Caco-2 (cell line): ENCODE measurements around the gene SLC16A7. TPM values are rescaled to one million over a fixed set of nuclear protein-coding genes. Genes with fewer than 3 reads are reported as not detected.

Source experiments
- BruUV-seq: library from RNA; stranded (reverse); fragments of 400-500 nt; replicated peaks from 2 replicates; lab custom pipeline; 2021; lab: Mats Ljungman, UMichigan
- CTCF ChIA-PET: fragments of 300-600 bp; sonication (Branson Sonifier 250); formaldehyde crosslinking; loops from one replicate; lab custom pipeline; 2022; ENCODE audit warnings: antibody characterized with exemption; lab: Charles Lee
- POLR2A ChIA-PET: fragments of 300-600 bp; sonication (Branson Sonifier 250); formaldehyde crosslinking; loops from one replicate; lab custom pipeline; 2022; ENCODE audit warnings: antibody characterized with exemption; lab: Charles Lee
- DNase-seq, 2 experiments: peaks; one replicate each; pipeline versions ENCODE4 v3.0.0 to v3.0.0-alpha.2; 2020 to 2022
- H3K27me3 ChIP-seq: replicated peaks from 2 replicates; pipeline ENCODE4 v1.6.0; 2011; ENCODE audit warnings: low read length; ENCODE audit not compliant: control insufficient read depth, insufficient read depth
- H3K36me3 ChIP-seq: 2 replicates; pipeline ENCODE4 v1.5.1; 2011; ENCODE audit warnings: low read length; ENCODE audit not compliant: control insufficient read depth, insufficient read depth
- H3K4me1 ChIP-seq: fragments of 250-450 bp; sonication (Bioruptor Pico); 2 replicates; pipeline ENCODE4 v1.5.1; 2020; ENCODE audit warnings: mild to moderate bottlenecking
- H3K4me3 ChIP-seq: 2 replicates; pipeline ENCODE4 v1.5.1; 2011; ENCODE audit warnings: low read depth, mild to moderate bottlenecking, control low read depth, low read length
- H3K9me3 ChIP-seq: fragments of 250-450 bp; sonication (Bioruptor Pico); 2 replicates; pipeline ENCODE4 v1.5.1; 2020; ENCODE audit warnings: mild to moderate bottlenecking, moderate library complexity
- H3K27ac Mint-ChIP-seq: one replicate; pipeline ENCODE4 v1.8.0; 2022; ENCODE audit warnings: mixed read lengths; ENCODE audit not compliant: unreplicated experiment
- H3K27me3 Mint-ChIP-seq: one replicate; pipeline ENCODE4 v1.8.0; 2022; ENCODE audit warnings: mixed read lengths; ENCODE audit not compliant: insufficient read depth, unreplicated experiment
- H3K36me3 Mint-ChIP-seq: one replicate; pipeline ENCODE4 v1.8.0; 2022; ENCODE audit warnings: mild to moderate bottlenecking, mixed read lengths; ENCODE audit not compliant: insufficient read depth, unreplicated experiment
- H3K4me1 Mint-ChIP-seq: one replicate; pipeline ENCODE4 v1.8.0; 2022; ENCODE audit warnings: low read depth, mixed read lengths; ENCODE audit not compliant: unreplicated experiment
- H3K4me3 Mint-ChIP-seq: one replicate; pipeline ENCODE4 v1.8.0; 2022; ENCODE audit warnings: mild to moderate bottlenecking, moderate library complexity, mixed read lengths; ENCODE audit not compliant: unreplicated experiment
- H3K9me3 Mint-ChIP-seq: one replicate; pipeline ENCODE4 v1.8.0; 2022; ENCODE audit warnings: mixed read lengths; ENCODE audit not compliant: unreplicated experiment
- intact Hi-C: fragments of 100-400 bp; cut with micrococcal nuclease; formaldehyde crosslinking; loops from one replicate; pipeline ENCODE4 v1.10.0; 2022; ENCODE audit not compliant: unreplicated experiment
- total RNA-seq: library from RNA; stranded (reverse); gene quantifications from 2 replicates; pipeline ENCODE4 v1.2.3, GENCODE V29; 2022
- TF ChIP-seq, protein P1 (sequence below), 2 experiments: fragments of 200-600 bp in 1 of 2; IDR thresholded peaks; 1 replicate in 1 of 2; 2 replicates in 1 of 2; pipeline versions ENCODE4 v1.5.1 to v1.8.0; 2011 to 2022; ENCODE audit warnings: antibody characterized with exemption in 1 of 2, control low read depth in 1 of 2, inconsistent platforms in 1 of 2, low read depth in 1 of 2, low read length in 1 of 2, mild to moderate bottlenecking in 1 of 2, moderate library complexity in 1 of 2; ENCODE audit not compliant: insufficient read depth in 1 of 2, severe bottlenecking in 1 of 2, unreplicated experiment in 1 of 2

The SLC16A7 gene
- total RNA-seq, 1 experiment from 2014 or later, result 6.6 TPM

DNA sequence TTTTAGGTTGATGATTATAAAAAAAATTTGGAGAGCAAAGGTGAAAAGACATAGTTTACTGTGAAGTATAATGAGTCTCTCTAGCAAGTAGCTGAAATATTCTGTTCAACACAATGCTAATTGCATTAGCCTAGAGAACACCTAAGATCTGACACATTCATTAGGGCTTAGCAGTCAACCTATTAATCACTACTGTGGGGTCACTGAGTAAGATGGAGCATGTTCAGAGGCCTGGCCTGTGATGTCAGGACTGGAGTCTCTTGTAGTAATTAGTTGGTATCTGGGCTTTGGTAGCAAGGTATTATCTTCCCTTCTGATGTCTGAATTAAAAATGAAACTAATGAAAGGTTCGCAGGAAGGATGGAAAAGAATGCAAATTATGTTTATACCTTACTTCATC is 112.7 kb downstream of the SLC16A7 start:
- H3K27ac Mint-ChIP-seq, result no peak overlapping the region
- POLR2A ChIA-PET, result no interaction called here

GRCh38 chr12:59710004-59710628 is 114.3 kb downstream of the SLC16A7 start:
- H3K36me3 Mint-ChIP-seq, result no peaks in the 10 kb centered on the region
- ChIA-PET POLR2A (no interaction called here), CTCF (no interaction called here)
- no peak overlapping the region for H3K4me3 Mint-ChIP-seq
- Histone ChIP-seq H3K4me1 (no peaks in the 10 kb centered on the region), H3K4me3 (no peak overlapping the region), H3K9me3 (no peaks in the 10 kb centered on the region), H3K36me3 (no peaks in the 10 kb centered on the region), H3K27me3 (no peaks in the 10 kb centered on the region)
- no TSS peak for BruUV-seq
- intact Hi-C loops, result no loop called here
- H3K27ac Mint-ChIP-seq, result no peak overlapping the region
- no peaks in the 10 kb centered on the region for H3K27me3 Mint-ChIP-seq
- TF ChIP-seq, protein P1, sequence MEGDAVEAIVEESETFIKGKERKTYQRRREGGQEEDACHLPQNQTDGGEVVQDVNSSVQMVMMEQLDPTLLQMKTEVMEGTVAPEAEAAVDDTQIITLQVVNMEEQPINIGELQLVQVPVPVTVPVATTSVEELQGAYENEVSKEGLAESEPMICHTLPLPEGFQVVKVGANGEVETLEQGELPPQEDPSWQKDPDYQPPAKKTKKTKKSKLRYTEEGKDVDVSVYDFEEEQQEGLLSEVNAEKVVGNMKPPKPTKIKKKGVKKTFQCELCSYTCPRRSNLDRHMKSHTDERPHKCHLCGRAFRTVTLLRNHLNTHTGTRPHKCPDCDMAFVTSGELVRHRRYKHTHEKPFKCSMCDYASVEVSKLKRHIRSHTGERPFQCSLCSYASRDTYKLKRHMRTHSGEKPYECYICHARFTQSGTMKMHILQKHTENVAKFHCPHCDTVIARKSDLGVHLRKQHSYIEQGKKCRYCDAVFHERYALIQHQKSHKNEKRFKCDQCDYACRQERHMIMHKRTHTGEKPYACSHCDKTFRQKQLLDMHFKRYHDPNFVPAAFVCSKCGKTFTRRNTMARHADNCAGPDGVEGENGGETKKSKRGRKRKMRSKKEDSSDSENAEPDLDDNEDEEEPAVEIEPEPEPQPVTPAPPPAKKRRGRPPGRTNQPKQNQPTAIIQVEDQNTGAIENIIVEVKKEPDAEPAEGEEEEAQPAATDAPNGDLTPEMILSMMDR (IDR thresholded peaks at IDR 0.05; ENCODE audit: insufficient read depth in 1 of 2, low read depth in 1 of 2, low read length in 1 of 2, severe bottlenecking in 1 of 2, unreplicated experiment in 1 of 2), result no peak
- H3K4me1 Mint-ChIP-seq, result no peaks in the 10 kb centered on the region
- DNase-seq, result no peak
- H3K9me3 Mint-ChIP-seq, result no peaks in the 10 kb centered on the region

More for the DNA sequence above, 112.7 kb downstream of the SLC16A7 start:
- CTCF ChIA-PET, result no interaction called here
- H3K36me3 Mint-ChIP-seq, result no peaks in the 10 kb centered on the region
- no peaks in the 10 kb centered on the region for H3K4me1 Mint-ChIP-seq
- DNase-seq, result no peak
- intact Hi-C loops, result no loop called here
- TF ChIP-seq, protein P1 (IDR thresholded peaks at IDR 0.05; ENCODE audit: insufficient read depth in 1 of 2, low read depth in 1 of 2, low read length in 1 of 2, severe bottlenecking in 1 of 2, unreplicated experiment in 1 of 2), result no peak
- H3K4me1 ChIP-seq, result no peaks in the 10 kb centered on the region
- H3K9me3 ChIP-seq, result no peaks in the 10 kb centered on the region
- no peaks in the 10 kb centered on the region for H3K27me3 Mint-ChIP-seq
- no peaks in the 10 kb centered on the region for H3K9me3 Mint-ChIP-seq
- no peak overlapping the region for H3K4me3 ChIP-seq
- no peaks in the 10 kb centered on the region for H3K36me3 ChIP-seq
- no peaks in the 10 kb centered on the region for H3K27me3 ChIP-seq
- H3K4me3 Mint-ChIP-seq, result no peak overlapping the region
- BruUV-seq, result no TSS peak

GRCh38 chr12:59710964-59711363 is 115.1 kb downstream of the SLC16A7 start:
- Histone ChIP-seq H3K4me1 (no peaks in the 10 kb centered on the region), H3K27me3 (no peaks in the 10 kb centered on the region), H3K36me3 (no peaks in the 10 kb centered on the region), H3K9me3 (no peaks in the 10 kb centered on the region), H3K4me3 (no peak overlapping the region)
- TF ChIP-seq, protein P1 (IDR thresholded peaks at IDR 0.05; ENCODE audit: insufficient read depth in 1 of 2, low read depth in 1 of 2, low read length in 1 of 2, severe bottlenecking in 1 of 2, unreplicated experiment in 1 of 2), result no peak
- Mint-ChIP-seq H3K36me3 (no peaks in the 10 kb centered on the region), H3K9me3 (no peaks in the 10 kb centered on the region), H3K4me1 (no peaks in the 10 kb centered on the region), H3K4me3 (no peak overlapping the region), H3K27ac (no peak overlapping the region), H3K27me3 (no peaks in the 10 kb centered on the region)
- ChIA-PET POLR2A (no interaction called here), CTCF (no interaction called here)
- DNase-seq, result no peak
- no TSS peak for BruUV-seq
- intact Hi-C loops, result no loop called here
